ENCODE data around the gene NCKAP5. TPM values are rescaled to one million over a fixed set of nuclear protein-coding genes. Genes with fewer than 3 reads are reported as not detected.

The NCKAP5 gene
- total RNA-seq, 3 donors from 2014 or later (not counting 1 experiment from before 2014, with no cell fraction given) = 0.12 to 0.20 TPM; not detected in 1

- no peak overlapping the region for H3K27ac Mint-ChIP-seq
- Histone ChIP-seq H3K27me3 (ENCODE audit: control insufficient read depth, insufficient read depth, low read length) (no peaks in the 10 kb centered on the region), H3K4me1 (ENCODE audit: control insufficient read depth, insufficient read depth, low read length) (no peaks in the 10 kb centered on the region), H3K27ac (ENCODE audit: low read length) (no peak overlapping the region), H3K9me3 (ENCODE audit: control insufficient read depth, insufficient read depth, low read length) (peaks cover 9% of the 10 kb centered on the region), H3K36me3 (ENCODE audit: control insufficient read depth, insufficient read depth, low read length) (no peaks in the 10 kb centered on the region), H3K4me3 (ENCODE audit: low read length) (no peak overlapping the region)
- TF ChIP-seq CTCF (IDR thresholded peaks at IDR 0.05) = no peak
- intact Hi-C loops (cut with micrococcal nuclease) = no loop called here
- DNase-seq (no peak), ATAC-seq (no peak)
- 73% methylated on average over 5 of the region's 6 CpGs for WGBS (ENCODE audit: insufficient coverage)
- no peak overlapping the region for H3K4me3 Mint-ChIP-seq
- H3K4me1 Mint-ChIP-seq = no peaks in the 10 kb centered on the region
- H3K27me3 Mint-ChIP-seq (ENCODE audit: low read depth in 2 of 2) = no peaks in the 10 kb centered on the region
- no peaks in the 10 kb centered on the region for H3K36me3 Mint-ChIP-seq
- peaks cover 18 to 20% of the 10 kb centered on the region in 2 donors for H3K9me3 Mint-ChIP-seq
Observed at GRCh38 chr2:133012847-133013734, 555.2 kb downstream of the NCKAP5 start.

- Mint-ChIP-seq H3K36me3 (peaks cover 14% of the 10 kb centered on the region), H3K27ac (no peak overlapping the region), H3K27me3 (ENCODE audit: low read depth in 2 of 2) (no peaks in the 10 kb centered on the region), H3K4me3 (no peak overlapping the region), H3K4me1 (no peaks in the 10 kb centered on the region), H3K9me3 (peaks cover 12 to 13% of the 10 kb centered on the region in 2 donors)
- H3K27ac ChIP-seq (ENCODE audit: low read length) = no peak overlapping the region
- H3K4me3 ChIP-seq (ENCODE audit: low read length) = no peak overlapping the region
- WGBS (ENCODE audit: insufficient coverage) = 92% methylated on average over 5 of the region's 5 CpGs
- ATAC-seq (no peak), DNase-seq (no peak)
- H3K4me1 ChIP-seq (ENCODE audit: control insufficient read depth, insufficient read depth, low read length) = no peaks in the 10 kb centered on the region
- H3K36me3 ChIP-seq (ENCODE audit: control insufficient read depth, insufficient read depth, low read length) = no peaks in the 10 kb centered on the region
- no peak for TF ChIP-seq CTCF (IDR thresholded peaks at IDR 0.05)
- no peaks in the 10 kb centered on the region for H3K27me3 ChIP-seq (ENCODE audit: control insufficient read depth, insufficient read depth, low read length)
- peaks cover 9% of the 10 kb centered on the region for H3K9me3 ChIP-seq (ENCODE audit: control insufficient read depth, insufficient read depth, low read length)
- intact Hi-C loops (cut with micrococcal nuclease) = no loop called here
Observed at GRCh38 chr2:133004623-133005022, 563.6 kb downstream of the NCKAP5 start.

- ATAC-seq (no peak), DNase-seq (no peak)
- H3K27ac Mint-ChIP-seq = no peak overlapping the region
- peaks cover 15 to 17% of the 10 kb centered on the region in 2 donors for H3K9me3 Mint-ChIP-seq
- H3K4me3 Mint-ChIP-seq = no peak overlapping the region
- intact Hi-C loops (cut with micrococcal nuclease) = no loop called here
- no peaks in the 10 kb centered on the region for H3K4me1 Mint-ChIP-seq
- H3K27ac ChIP-seq (ENCODE audit: low read length) = no peak overlapping the region
- WGBS (ENCODE audit: insufficient coverage) = 69% methylated on average over 2 of the region's 2 CpGs
- no peaks in the 10 kb centered on the region for H3K4me1 ChIP-seq (ENCODE audit: control insufficient read depth, insufficient read depth, low read length)
- peaks cover 4% of the 10 kb centered on the region for H3K9me3 ChIP-seq (ENCODE audit: control insufficient read depth, insufficient read depth, low read length)
- no peaks in the 10 kb centered on the region for H3K27me3 Mint-ChIP-seq (ENCODE audit: low read depth in 2 of 2)
- no peak overlapping the region for H3K4me3 ChIP-seq (ENCODE audit: low read length)
- H3K27me3 ChIP-seq (ENCODE audit: control insufficient read depth, insufficient read depth, low read length) = no peaks in the 10 kb centered on the region
- H3K36me3 Mint-ChIP-seq = peaks cover 14% of the 10 kb centered on the region
- H3K36me3 ChIP-seq (ENCODE audit: control insufficient read depth, insufficient read depth, low read length) = no peaks in the 10 kb centered on the region
- TF ChIP-seq CTCF (IDR thresholded peaks at IDR 0.05) = no peak
Observed at GRCh38 chr2:132999421-132999820, 568.8 kb downstream of the NCKAP5 start.
